GM18907 (cell line): ENCODE measurements around the gene FANCF.
"Not testable (repeated sequence)": the region's sequence is repeated elsewhere in the genome, so short reads cannot be mapped to it uniquely, and the experiment has no call there.

Experiments used
- ATAC-seq: cut with Tn5 transposase; IDR thresholded peaks from one replicate; pipeline ENCODE4 v1.9.1; 2021; ENCODE audit warnings: mild to moderate bottlenecking, moderate library complexity; ENCODE audit not compliant: unreplicated experiment

The FANCF gene

GRCh38 chr11:22625448-22626287 is at the start of gene FANCF:
FANCF (minus strand) TSS chr11:22625823; CDS start chr11:22625810, 13 bp downstream.
- peak; percentile 98 for ATAC-seq

- ATAC-seq: no peak
Measured at GRCh38 chr11:22674470-22675439, 49.1 kb upstream of the FANCF start.

GRCh38 chr11:22671751-22672150 is 46.1 kb upstream of the FANCF start:
- ATAC-seq: no peak

GRCh38 chr11:22670830-22671229 is 45.2 kb upstream of the FANCF start:
- ATAC-seq: peak; percentile 43

- no peak for ATAC-seq
Measured at GRCh38 chr11:22669368-22669767, 43.7 kb upstream of the FANCF start.

GRCh38 chr11:22668005-22668796 is 42.6 kb upstream of the FANCF start:
- ATAC-seq: peak; percentile 29

- ATAC-seq: peak; percentile 65
Measured at GRCh38 chr11:22666688-22667439, 41.2 kb upstream of the FANCF start.

- peak; percentile 26 for ATAC-seq
Measured at GRCh38 chr11:22666325-22666687, 40.7 kb upstream of the FANCF start, which contains the start of gene GAS2. GAS2 (plus strand) TSS chr11:22666611; CDS start chr11:22674870, 8,259 bp downstream.

- ATAC-seq: no peak
Measured at GRCh38 chr11:22659783-22660182, 34.2 kb upstream of the FANCF start.

GRCh38 chr11:22657101-22657694 is 31.6 kb upstream of the FANCF start:
- ATAC-seq: peak; percentile 99

- no peak for ATAC-seq
Measured at GRCh38 chr11:22656130-22656529, 30.5 kb upstream of the FANCF start.

GRCh38 chr11:22652346-22652745 is 26.7 kb upstream of the FANCF start:
- ATAC-seq: not testable (repeated sequence)

GRCh38 chr11:22641559-22641958 is 15.9 kb upstream of the FANCF start:
- no peak for ATAC-seq

- no peak for ATAC-seq
Measured at GRCh38 chr11:22640862-22641261, 15.2 kb upstream of the FANCF start.

- ATAC-seq: no peak
Measured at GRCh38 chr11:22635689-22636088, 10.1 kb upstream of the FANCF start.

- no peak for ATAC-seq
Measured at GRCh38 chr11:22634897-22635629, 9.4 kb upstream of the FANCF start.

- no peak for ATAC-seq
Measured at GRCh38 chr11:22633354-22633902, 7.8 kb upstream of the FANCF start.

GRCh38 chr11:22627421-22627820 is 1.8 kb upstream of the FANCF start:
- no peak for ATAC-seq
